GM10847 (cell line): Measurements from ENCODE around the gene PPP2CA.

Experiments used
- POLR2A ChIP-seq: IDR thresholded peaks from 2 replicates; pipeline ENCODE4 v1.6.1; 2011; ENCODE audit not compliant: insufficient read length; ENCODE audit errors: extremely low read depth

Gene PPP2CA

GRCh38 chr5:134247428-134248224 lies 21.8 kb upstream of the PPP2CA start:
- TF ChIP-seq POLR2A, result no peak

GRCh38 chr5:134246771-134247427 lies 21.0 kb upstream of the PPP2CA start:
- TF ChIP-seq POLR2A, result no peak

- no peak for TF ChIP-seq POLR2A
These were observed 19.8 kb upstream of the PPP2CA start for GRCh38 chr5:134245692-134246091.

- no peak for TF ChIP-seq POLR2A
These were observed 19.3 kb upstream of the PPP2CA start for GRCh38 chr5:134245101-134245604.

- no peak for TF ChIP-seq POLR2A
These were observed 16.3 kb upstream of the PPP2CA start for GRCh38 chr5:134242146-134242545.

- TF ChIP-seq POLR2A, result no peak
These were observed 14.6 kb upstream of the PPP2CA start for GRCh38 chr5:134240421-134240962.

- TF ChIP-seq POLR2A, result no peak
These were observed 10.9 kb upstream of the PPP2CA start for GRCh38 chr5:134236820-134237219.

- no peak for TF ChIP-seq POLR2A
These were observed 10.4 kb upstream of the PPP2CA start for GRCh38 chr5:134236318-134236717.

- no peak for TF ChIP-seq POLR2A
These were observed 2.8 kb upstream of the PPP2CA start for GRCh38 chr5:134228624-134229023.

GRCh38 chr5:134227776-134228175 lies 1.9 kb upstream of the PPP2CA start:
- TF ChIP-seq POLR2A, result no peak

- no peak for TF ChIP-seq POLR2A
These were observed 1.4 kb upstream of the PPP2CA start for GRCh38 chr5:134227259-134227658.

- peak; percentile 59 for TF ChIP-seq POLR2A
These were observed 744 bp upstream of the PPP2CA start for GRCh38 chr5:134226441-134227192.

- TF ChIP-seq POLR2A, result no peak
These were observed 739 bp downstream of the PPP2CA start for GRCh38 chr5:134224888-134225779.

GRCh38 chr5:134223406-134224248 lies 2.2 kb downstream of the PPP2CA start:
- TF ChIP-seq POLR2A, result no peak

- TF ChIP-seq POLR2A, result no peak
These were observed 10.1 kb downstream of the PPP2CA start for GRCh38 chr5:134215757-134216156.
